HG02981 (cell line): ENCODE results near the gene NOTCH4.

Experiments
- ATAC-seq: cut with Tn5 transposase; IDR thresholded peaks from one replicate; pipeline ENCODE4 v1.9.1; 2021; ENCODE audit warnings: mild to moderate bottlenecking, moderate library complexity; ENCODE audit not compliant: unreplicated experiment

NOTCH4 gene

GRCh38 chr6:32167761-32168262 is 56.1 kb downstream of the NOTCH4 start:
- no peak for ATAC-seq

GRCh38 chr6:32167154-32167760 is 56.6 kb downstream of the NOTCH4 start:
- no peak for ATAC-seq

- ATAC-seq, result no peak
Measured at GRCh38 chr6:32166411-32167061, 57.3 kb downstream of the NOTCH4 start.

- ATAC-seq, result no peak
Measured at GRCh38 chr6:32164295-32164694, 59.6 kb downstream of the NOTCH4 start, which contains the start of gene EGFL8. TSS of gene EGFL8 (plus strand) at chr6:32164595. CDS start at chr6:32166166, 1,571 bp downstream.

GRCh38 chr6:32163559-32164258 is 60.2 kb downstream of the NOTCH4 start:
- ATAC-seq, result no peak

- no peak for ATAC-seq
Measured at GRCh38 chr6:32158052-32158451, 65.8 kb downstream of the NOTCH4 start.

- ATAC-seq, result no peak
Measured at GRCh38 chr6:32156891-32157290, 67.0 kb downstream of the NOTCH4 start.

GRCh38 chr6:32154514-32155161 is 69.2 kb downstream of the NOTCH4 start:
- ATAC-seq, result no peak

GRCh38 chr6:32153564-32154513 is 70.0 kb downstream of the NOTCH4 start, which contains the start of gene PPT2:
TSS of gene PPT2 (plus strand) at chr6:32154141. CDS start at chr6:32154595, 454 bp downstream.
- ATAC-seq, result no peak

GRCh38 chr6:32152769-32153563 is 70.9 kb downstream of the NOTCH4 start:
- ATAC-seq, result no peak

GRCh38 chr6:32151863-32152768 is 71.8 kb downstream of the NOTCH4 start, which contains the start of gene PRRT1:
TSS of gene PRRT1 (minus strand) at chr6:32151939. CDS start at chr6:32151827, 112 bp downstream.
- ATAC-seq, result no peak

- no peak for ATAC-seq
Measured at GRCh38 chr6:32151181-32151862, 72.5 kb downstream of the NOTCH4 start.

- ATAC-seq, result no peak
Measured at GRCh38 chr6:32149932-32150870, 73.7 kb downstream of the NOTCH4 start.

- no peak for ATAC-seq
Measured at GRCh38 chr6:32149092-32149755, 74.6 kb downstream of the NOTCH4 start.

- ATAC-seq, result no peak
Measured at GRCh38 chr6:32148289-32149091, 75.4 kb downstream of the NOTCH4 start.
